Measurements from ENCODE around the gene SAP30L. TPM values are rescaled to one million over a fixed set of nuclear protein-coding genes. Genes with fewer than 3 reads are reported as not detected.

Gene SAP30L
- total and polyA plus RNA-seq, 2 experiments from 2014 or later, result 21.4 to 29.3 TPM

- no peaks in the 10 kb centered on the region for H3K9me3 Mint-ChIP-seq
Measured at GRCh38 chr5:154455585-154455984, 9.8 kb downstream of the SAP30L start.

More at GRCh38 chr5:154455585-154455984, 9.8 kb downstream of the SAP30L start:
- H3K4me2 ChIP-seq, result no peak overlapping the region
- DNase-seq (ENCODE audit: low spot score) (no peak), ATAC-seq (no peak)
- H3F3A ChIP-seq (replicated peaks; ENCODE audit: low read depth), result no peaks in the 10 kb centered on the region
- TF ChIP-seq JUNB (IDR thresholded peaks at IDR 0.05; ENCODE audit: unreplicated experiment) (no peak), NANOG (IDR thresholded peaks at IDR 0.05; ENCODE audit: borderline replicate concordance) (no peak), CTCF (conservative IDR thresholded peaks at IDR 0.05; ENCODE audit: low read depth in 2 of 2) (no peak), REST (IDR thresholded peaks at IDR 0.05; ENCODE audit: unreplicated experiment) (no peak), STAT1 (IDR thresholded peaks at IDR 0.05; ENCODE audit: unreplicated experiment) (no peak), EZH2phosphoT487 (IDR thresholded peaks at IDR 0.05; ENCODE audit: unreplicated experiment) (no peak), EZH2 (IDR thresholded peaks at IDR 0.05; ENCODE audit: low read depth, unreplicated experiment) (no peak), POLR2AphosphoS5 (IDR thresholded peaks at IDR 0.05; ENCODE audit: low read depth) (no peak), CREB1 (CRISPR knock-in tag; IDR thresholded peaks at IDR 0.05; ENCODE audit: low read depth) (no peak), ZNF462 (CRISPR knock-in tag; IDR thresholded peaks at IDR 0.05) (no peak), ETS1 (IDR thresholded peaks at IDR 0.05) (no peak), ZNF114 (CRISPR knock-in tag; IDR thresholded peaks at IDR 0.05) (no peak), ZNF331 (CRISPR knock-in tag; IDR thresholded peaks at IDR 0.05; ENCODE audit: low read depth) (no peak)
- no peak overlapping the region for H3K4me3 Mint-ChIP-seq
- no peak overlapping the region for H3K27ac ChIP-seq (ENCODE audit: low read depth)
- H3K36me3 Mint-ChIP-seq (ENCODE audit: low read depth), result peaks cover 3% of the 10 kb centered on the region; the same call in 1 of the 3 replicates
- H3K4me3 ChIP-seq, result no peak overlapping the region
- H3K36me3 ChIP-seq (ENCODE audit: insufficient read depth), result 0 out of 2 replicates have a peak, but pooled peaks cover 7% of the 10 kb centered on the region
- no peaks in the 10 kb centered on the region for H3K27me3 Mint-ChIP-seq (ENCODE audit: insufficient read depth, low read depth, poor library complexity)
- H3K27ac Mint-ChIP-seq, result no peak overlapping the region
- no peaks in the 10 kb centered on the region for H3K79me2 ChIP-seq (replicated peaks; ENCODE audit: insufficient read depth)
- no peaks in the 10 kb centered on the region; the same call in 1 of the 2 replicates for H4K20me1 ChIP-seq (replicated peaks; ENCODE audit: insufficient read depth)
- no peaks in the 10 kb centered on the region for H3K4me1 Mint-ChIP-seq
- no peak overlapping the region for H2AFZ ChIP-seq
- H3K27me3 ChIP-seq (ENCODE audit: insufficient read depth), result no peaks in the 10 kb centered on the region
- no peaks in the 10 kb centered on the region for H3K4me1 ChIP-seq (ENCODE audit: insufficient read depth)
- no peaks in the 10 kb centered on the region for H3K9me2 ChIP-seq (ENCODE audit: insufficient read depth)
